B cell (primary cell): ENCODE results near the gene FSCN2. TPM values are rescaled to one million over a fixed set of nuclear protein-coding genes. Genes with fewer than 3 reads are reported as not detected.

Experiments
- ATAC-seq: fragments of 200-7000 bp; cut with Tn5 transposase; one replicate; pipeline ENCODE4 v1.10.0; 2021; ENCODE audit warnings: low read depth, mild to moderate bottlenecking, moderate number of reproducible peaks, moderate library complexity
- CTCF ChIA-PET: fragments of 350-600 bp; sonication (Branson Sonifier 250); formaldehyde crosslinking; loops from one replicate; lab custom pipeline; 2021; ENCODE audit warnings: antibody characterized with exemption, inconsistent platforms; lab: Charles Lee
- POLR2A ChIA-PET: fragments of 350-600 bp; sonication (Branson Sonifier 250); formaldehyde crosslinking; loops from one replicate; lab custom pipeline; 2021; ENCODE audit warnings: antibody characterized with exemption; lab: Charles Lee
- DNase-seq: peaks from one replicate; pipeline ENCODE4 v3.0.0; 2013
- H2AFZ ChIP-seq: 2 replicates; pipeline ENCODE4 v1.6.1; 2012; ENCODE audit warnings: mild to moderate bottlenecking, low read depth, low read length; ENCODE audit not compliant: insufficient read depth, poor library complexity, severe bottlenecking
- H3K27ac ChIP-seq, 2 donors: 1 replicate in 1 of 2; 2 replicates in 1 of 2; pipeline ENCODE4 v1.5.1; 2012 to 2013; ENCODE audit warnings: low read length in 2 of 2, mild to moderate bottlenecking in 2 of 2, moderate library complexity in 1 of 2
- H3K27me3 ChIP-seq, 4 experiments: fragments of 200-600 bp in 1 of 4; sonication (generic) in 1 of 4; replicated peaks in 1 of 4; 1 replicate in 2 of 4; 2 replicates in 2 of 4; pipeline versions ENCODE4 v1.6.1 to v1.7.0; 2013 to 2016; ENCODE audit warnings: low read length in 3 of 4, mild to moderate bottlenecking in 2 of 4, mixed read lengths in 1 of 4, moderate library complexity in 1 of 4; ENCODE audit not compliant: insufficient read depth in 4 of 4, control insufficient read depth in 3 of 4; ENCODE audit errors: control extremely low read depth in 1 of 4
- H3K36me3 ChIP-seq, 2 experiments: replicated peaks in 1 of 2; 1 replicate in 1 of 2; 2 replicates in 1 of 2; pipeline versions ENCODE4 v1.6.1 to v1.7.1; 2013; ENCODE audit warnings: low read length in 1 of 2; ENCODE audit not compliant: insufficient read depth in 2 of 2, control insufficient read depth in 1 of 2; ENCODE audit errors: control extremely low read depth in 1 of 2, extremely low read depth in 1 of 2
- H3K4me1 ChIP-seq, 2 donors: fragments of 200-600 bp in 1 of 2; sonication (generic) in 1 of 2; 1 replicate in 1 of 2; 2 replicates in 1 of 2; pipeline versions ENCODE4 v1.5.1 to v1.6.1; 2013 to 2017; ENCODE audit warnings: low read length in 2 of 2; ENCODE audit not compliant: control insufficient read depth in 2 of 2, insufficient read depth in 2 of 2
- H3K4me2 ChIP-seq: replicated peaks from 2 replicates; pipeline ENCODE3; 2012; ENCODE audit warnings: mild to moderate bottlenecking, low read depth, low read length; ENCODE audit not compliant: poor library complexity, severe bottlenecking
- H3K4me3 ChIP-seq, 5 experiments: fragments of 200-600 bp in 1 of 5; sonication (generic) in 1 of 5; 1 replicate in 3 of 5; 2 replicates in 2 of 5; pipeline versions ENCODE4 v1.5.1 to v1.7.0; 2011 to 2016; ENCODE audit warnings: low read length in 4 of 5, mild to moderate bottlenecking in 4 of 5, low read depth in 2 of 5, control low read depth in 1 of 5, moderate library complexity in 1 of 5; ENCODE audit not compliant: insufficient read depth in 1 of 5; ENCODE audit errors: control extremely low read depth in 1 of 5, extremely low read depth in 1 of 5
- H3K79me2 ChIP-seq: fragments of 200-600 bp; sonication (generic); one replicate; pipeline ENCODE4 v1.6.0; 2016; ENCODE audit warnings: low read length; ENCODE audit not compliant: control insufficient read depth, insufficient read depth
- H3K9ac ChIP-seq: fragments of 200-600 bp; sonication (generic); 2 replicates; pipeline ENCODE4 v1.6.1; 2017; ENCODE audit warnings: mild to moderate bottlenecking, low read length, moderate library complexity
- H3K9me3 ChIP-seq, 3 donors: one replicate each; pipeline versions ENCODE4 v1.6.1 to v1.7.1; 2013; ENCODE audit warnings: low read length in 2 of 3; ENCODE audit not compliant: control insufficient read depth in 2 of 3, insufficient read depth in 1 of 3; ENCODE audit errors: control extremely low read depth in 1 of 3
- H4K20me1 ChIP-seq: 2 replicates; pipeline ENCODE4 v1.6.0; 2012; ENCODE audit warnings: mild to moderate bottlenecking, low read length; ENCODE audit not compliant: insufficient read depth, control insufficient read depth, poor library complexity, severe bottlenecking
- H3K27ac Mint-ChIP-seq: one replicate; pipeline ENCODE4 v1.8.0; 2021; ENCODE audit warnings: mixed read lengths
- H3K27me3 Mint-ChIP-seq: one replicate; pipeline ENCODE4 v1.8.0; 2021; ENCODE audit warnings: mixed read lengths
- H3K4me1 Mint-ChIP-seq: one replicate; pipeline ENCODE4 v1.8.0; 2021; ENCODE audit warnings: mixed read lengths
- H3K4me3 Mint-ChIP-seq: one replicate; pipeline ENCODE4 v1.8.0; 2021; ENCODE audit warnings: mixed read lengths
- H3K9me3 Mint-ChIP-seq: one replicate; pipeline ENCODE4 v1.8.0; 2022; ENCODE audit warnings: mixed read lengths; ENCODE audit not compliant: insufficient read depth
- EZH2 ChIP-seq: IDR thresholded peaks from 2 replicates; pipeline ENCODE4 v1.6.1; 2012; ENCODE audit warnings: borderline replicate concordance, low read depth, mild to moderate bottlenecking, moderate library complexity, low read length; ENCODE audit not compliant: insufficient read depth, poor library complexity, severe bottlenecking
- WGBS: methylation state at CpG from one replicate; pipeline ENCODE4 v1.1.5; 2013; ENCODE audit warnings: missing lambda C conversion rate; ENCODE audit not compliant: insufficient coverage; 5-methylcytosine and 5-hydroxymethylcytosine counted together
- intact Hi-C: fragments of 100-400 bp; cut with micrococcal nuclease; formaldehyde crosslinking; loops from one replicate; pipeline ENCODE4 v1.10.0; 2022
- polyA plus RNA-seq: library from polyadenylated mRNA; depleted of rRNA; stranded (reverse); fragments of >200 nt; gene quantifications from 2 replicates; pipeline ENCODE4 v1.2.3, GENCODE V29; 2012
- total RNA-seq, 2 donors: library from RNA; stranded (reverse); fragments of 120-200 nt in 1 of 2; gene quantifications; 1 replicate in 1 of 2; 2 replicates in 1 of 2; pipeline versions ENCODE4 v1.2.3 to v1.2.4, GENCODE V29; 2013 to 2022
- TF ChIP-seq, protein P1 (sequence below): fragments of 200-600 bp; IDR thresholded peaks from one replicate; pipeline ENCODE4 v1.8.0; 2022; ENCODE audit warnings: antibody characterized with exemption, mild to moderate bottlenecking

Gene FSCN2
- total and polyA plus RNA-seq, 2 donors (not counting 1 experiment from before 2014, with no cell fraction given): 6.3 to 12.0 TPM

DNA sequence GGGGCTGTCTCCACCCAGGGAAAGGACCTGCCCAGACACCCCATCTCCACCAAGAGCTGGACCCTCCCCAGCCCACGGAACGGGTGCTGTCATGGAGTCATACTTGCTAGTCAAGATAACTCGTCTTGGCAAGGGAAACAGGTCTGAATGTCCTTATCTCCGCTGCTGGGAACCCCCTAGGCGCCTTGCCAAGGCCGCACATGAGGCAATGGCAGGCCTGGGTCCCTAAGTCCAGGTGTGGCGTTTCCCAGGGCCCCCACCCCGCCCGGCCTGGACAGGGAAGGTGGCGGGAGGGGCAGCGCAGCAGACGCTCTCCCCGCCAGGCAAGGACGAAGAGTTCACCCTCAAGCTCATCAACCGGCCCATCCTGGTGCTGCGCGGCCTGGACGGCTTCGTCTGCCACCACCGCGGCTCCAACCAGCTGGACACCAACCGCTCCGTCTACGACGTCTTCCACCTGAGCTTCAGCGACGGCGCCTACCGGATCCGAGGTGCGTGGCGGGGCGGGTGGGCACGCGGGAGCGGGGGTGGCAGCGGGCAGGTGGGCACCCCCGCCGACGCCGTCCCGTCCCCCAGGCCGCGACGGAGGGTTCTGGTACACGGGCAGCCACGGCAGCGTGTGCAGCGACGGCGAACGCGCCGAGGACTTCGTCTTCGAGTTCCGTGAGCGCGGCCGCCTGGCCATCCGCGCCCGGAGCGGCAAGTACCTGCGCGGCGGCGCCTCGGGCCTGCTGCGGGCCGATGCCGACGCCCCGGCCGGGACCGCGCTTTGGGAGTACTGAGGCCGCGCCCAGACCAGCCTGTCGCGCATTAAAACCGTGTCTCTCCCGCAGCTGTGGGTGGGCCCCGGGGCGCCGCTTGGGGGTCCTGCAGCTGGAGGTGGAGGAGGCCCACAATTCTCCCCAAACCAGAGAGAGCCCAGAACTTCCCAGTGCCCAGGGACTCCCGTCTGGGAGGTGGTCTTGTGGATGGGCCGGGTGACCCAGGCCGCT lies 8.4 kb downstream of the FSCN2 start:
- H3K4me1 ChIP-seq: peaks cover 21 to 36% of the 10 kb centered on the region in 2 donors
- H3K36me3 ChIP-seq: peaks cover 0 to 28% of the 10 kb centered on the region in 2 experiments
- Mint-ChIP-seq H3K4me1 (peaks cover 14% of the 10 kb centered on the region), H3K4me3 (no peak overlapping the region), H3K9me3 (no peaks in the 10 kb centered on the region), H3K27ac (no peak overlapping the region), H3K27me3 (peaks cover 7% of the 10 kb centered on the region)
- H3K9ac ChIP-seq: no peak overlapping the region
- H3K27me3 ChIP-seq: peaks cover 0 to 31% (median 10%) of the 10 kb centered on the region in 4 experiments
- H3K4me2 ChIP-seq: peak overlapping the region; percentile 65
- DNase-seq: peak; percentile 54
- ATAC-seq: no peak
- peaks cover 0 to 4% (median 0%) of the 10 kb centered on the region in 3 donors for H3K9me3 ChIP-seq
- ChIA-PET POLR2A (interaction anchor here (0.7 to 1.0 kb wide), 2 partner anchors 16 to 24 kb away, joined by 3 read pairs; partner anchors contain the start of genes ACTG1 and FAAP100), CTCF (interaction anchor here (0.6 to 3.6 kb wide), 13 partner anchors 18 to 393 kb away, joined by 3 to 30 read pairs (median 5); no protein-coding TSS in a partner anchor)
- H3K79me2 ChIP-seq: peaks cover 3% of the 10 kb centered on the region
- intact Hi-C loops: loop anchor here (1.0 kb wide), 1 partner anchor 22 kb away; no protein-coding TSS in a partner anchor
- no peak overlapping the region for H3K4me3 ChIP-seq
- no peak overlapping the region for H2AFZ ChIP-seq
- no peak overlapping the region for H3K27ac ChIP-seq
- 13% methylated on average over 85 of the region's 89 CpGs for WGBS
- TF ChIP-seq, protein P1, sequence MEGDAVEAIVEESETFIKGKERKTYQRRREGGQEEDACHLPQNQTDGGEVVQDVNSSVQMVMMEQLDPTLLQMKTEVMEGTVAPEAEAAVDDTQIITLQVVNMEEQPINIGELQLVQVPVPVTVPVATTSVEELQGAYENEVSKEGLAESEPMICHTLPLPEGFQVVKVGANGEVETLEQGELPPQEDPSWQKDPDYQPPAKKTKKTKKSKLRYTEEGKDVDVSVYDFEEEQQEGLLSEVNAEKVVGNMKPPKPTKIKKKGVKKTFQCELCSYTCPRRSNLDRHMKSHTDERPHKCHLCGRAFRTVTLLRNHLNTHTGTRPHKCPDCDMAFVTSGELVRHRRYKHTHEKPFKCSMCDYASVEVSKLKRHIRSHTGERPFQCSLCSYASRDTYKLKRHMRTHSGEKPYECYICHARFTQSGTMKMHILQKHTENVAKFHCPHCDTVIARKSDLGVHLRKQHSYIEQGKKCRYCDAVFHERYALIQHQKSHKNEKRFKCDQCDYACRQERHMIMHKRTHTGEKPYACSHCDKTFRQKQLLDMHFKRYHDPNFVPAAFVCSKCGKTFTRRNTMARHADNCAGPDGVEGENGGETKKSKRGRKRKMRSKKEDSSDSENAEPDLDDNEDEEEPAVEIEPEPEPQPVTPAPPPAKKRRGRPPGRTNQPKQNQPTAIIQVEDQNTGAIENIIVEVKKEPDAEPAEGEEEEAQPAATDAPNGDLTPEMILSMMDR: no peak
- no peak for TF ChIP-seq EZH2
- H4K20me1 ChIP-seq: peaks cover 35% of the 10 kb centered on the region
